Measurements from ENCODE around the gene NONO.
A peak's percentile ranks its signal among the peaks of the same experiment; 100 is the strongest.

Gene NONO

DNA sequence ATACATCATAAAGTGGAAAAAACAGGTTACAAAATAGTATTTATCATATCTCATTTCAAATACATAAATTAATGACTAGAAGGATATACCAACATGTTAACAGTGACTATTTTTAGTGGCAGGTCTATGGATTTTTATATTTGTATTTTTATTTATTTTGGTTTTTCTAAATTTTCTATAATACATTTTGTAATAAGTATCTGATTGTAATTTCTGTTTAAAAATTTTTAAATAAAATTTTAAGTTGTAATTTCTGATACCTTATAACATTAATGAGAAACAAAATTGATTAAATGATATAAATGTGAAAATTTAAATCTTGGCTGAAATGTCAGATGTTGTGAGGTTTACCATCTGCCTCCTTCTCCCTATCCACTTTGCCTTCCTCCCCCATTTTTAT lies 2.5 kb downstream of the NONO start:
- Histone ChIP-seq H3K4ac (ENCODE audit: low read length) (no peak overlapping the region), H2AFZ (ENCODE audit: low read length) (no peak overlapping the region), H3K9me3 (replicated peaks in 1 of 2; ENCODE audit: control insufficient read depth in 2 of 2, insufficient read depth in 1 of 2, low read depth in 1 of 2, low read length in 2 of 2) (no peaks in the 10 kb centered on the region), H3K27ac (replicated peaks; ENCODE audit: low read length) (no peak overlapping the region), H3K14ac (ENCODE audit: low read length) (no peak overlapping the region), H3K4me1 (ENCODE audit: control insufficient read depth in 2 of 2, insufficient read depth in 1 of 2, low read depth in 1 of 2, low read length in 2 of 2) (peaks cover 4 to 7% of the 10 kb centered on the region in 2 donors), H3K9ac (ENCODE audit: low read depth, low read length, poor library complexity) (no peak overlapping the region), H3K27me3 (ENCODE audit: control insufficient read depth in 3 of 3, insufficient read depth in 3 of 3, low read depth in 1 of 3, low read length in 3 of 3) (no peaks in the 10 kb centered on the region), H3K79me1 (ENCODE audit: low read depth, low read length) (no peaks in the 10 kb centered on the region), H3K18ac (ENCODE audit: low read length) (no peak overlapping the region), H3K4me2 (ENCODE audit: insufficient read depth, low read length, poor library complexity, severe bottlenecking) (peak overlapping the region; percentile 11), H2BK15ac (ENCODE audit: low read length) (no peak overlapping the region), H2BK120ac (ENCODE audit: low read depth, low read length) (no peak overlapping the region), H2BK5ac (ENCODE audit: low read length) (no peak overlapping the region), H4K8ac (ENCODE audit: low read depth, low read length) (no peak overlapping the region), H2AK5ac (ENCODE audit: low read depth, low read length) (no peak overlapping the region), H3K36me3 (replicated peaks in 1 of 2; ENCODE audit: control insufficient read depth in 2 of 2, insufficient read depth in 2 of 2, low read length in 2 of 2) (peaks cover 3 to 62% of the 10 kb centered on the region in 2 donors), H4K91ac (ENCODE audit: low read depth, low read length, poor library complexity) (no peak overlapping the region), H3K4me3 (ENCODE audit: low read length in 2 of 2) (peak overlapping the region in 1 of 2 donors; percentile 60), H3K23ac (ENCODE audit: low read depth, low read length, poor library complexity) (no peak overlapping the region), H2BK12ac (ENCODE audit: low read length) (no peak overlapping the region)
- DNase-seq (ENCODE audit: low spot score) = no peak

GRCh38 chrX:71291381-71291780 lies 7.9 kb downstream of the NONO start:
- Histone ChIP-seq H3K9ac (ENCODE audit: low read depth, low read length, poor library complexity) (no peak overlapping the region), H3K4ac (ENCODE audit: low read length) (no peak overlapping the region), H3K9me3 (replicated peaks in 1 of 2; ENCODE audit: control insufficient read depth in 2 of 2, insufficient read depth in 1 of 2, low read depth in 1 of 2, low read length in 2 of 2) (no peaks in the 10 kb centered on the region), H3K4me2 (ENCODE audit: insufficient read depth, low read length, poor library complexity, severe bottlenecking) (no peak overlapping the region), H3K27me3 (ENCODE audit: control insufficient read depth in 3 of 3, insufficient read depth in 3 of 3, low read depth in 1 of 3, low read length in 3 of 3) (no peaks in the 10 kb centered on the region), H3K14ac (ENCODE audit: low read length) (no peak overlapping the region), H3K36me3 (replicated peaks in 1 of 2; ENCODE audit: control insufficient read depth in 2 of 2, insufficient read depth in 2 of 2, low read length in 2 of 2) (peaks cover 22 to 94% of the 10 kb centered on the region in 2 donors), H2BK15ac (ENCODE audit: low read length) (no peak overlapping the region), H2AFZ (ENCODE audit: low read length) (no peak overlapping the region), H4K91ac (ENCODE audit: low read depth, low read length, poor library complexity) (no peak overlapping the region), H4K8ac (ENCODE audit: low read depth, low read length) (no peak overlapping the region), H3K4me3 (ENCODE audit: low read length in 2 of 2) (no peak overlapping the region), H2BK12ac (ENCODE audit: low read length) (no peak overlapping the region), H3K18ac (ENCODE audit: low read length) (no peak overlapping the region), H2BK120ac (ENCODE audit: low read depth, low read length) (no peak overlapping the region), H2AK5ac (ENCODE audit: low read depth, low read length) (no peak overlapping the region), H3K4me1 (ENCODE audit: control insufficient read depth in 2 of 2, insufficient read depth in 1 of 2, low read depth in 1 of 2, low read length in 2 of 2) (peaks cover 0 to 1% of the 10 kb centered on the region in 2 donors), H2BK5ac (ENCODE audit: low read length) (no peak overlapping the region), H3K23ac (ENCODE audit: low read depth, low read length, poor library complexity) (no peak overlapping the region), H3K79me1 (ENCODE audit: low read depth, low read length) (no peaks in the 10 kb centered on the region), H3K27ac (replicated peaks; ENCODE audit: low read length) (no peak overlapping the region)
- no peak for DNase-seq (ENCODE audit: low spot score)
- WGBS, 2 donors (ENCODE audit: extremely low coverage in 2 of 2, insufficient read length in 2 of 2, insufficient replicate concordance in 1 of 2) = no CpG with 5 or more reads among the region's 6 CpGs

- Histone ChIP-seq H3K79me1 (ENCODE audit: low read depth, low read length) (no peaks in the 10 kb centered on the region), H4K91ac (ENCODE audit: low read depth, low read length, poor library complexity) (no peak overlapping the region), H3K18ac (ENCODE audit: low read length) (no peak overlapping the region), H3K4me2 (ENCODE audit: insufficient read depth, low read length, poor library complexity, severe bottlenecking) (no peak overlapping the region), H3K14ac (ENCODE audit: low read length) (no peak overlapping the region), H3K9ac (ENCODE audit: low read depth, low read length, poor library complexity) (no peak overlapping the region), H3K4me1 (ENCODE audit: control insufficient read depth in 2 of 2, insufficient read depth in 1 of 2, low read depth in 1 of 2, low read length in 2 of 2) (no peaks in the 10 kb centered on the region), H4K8ac (ENCODE audit: low read depth, low read length) (no peak overlapping the region), H2BK15ac (ENCODE audit: low read length) (no peak overlapping the region), H3K9me3 (replicated peaks in 1 of 2; ENCODE audit: control insufficient read depth in 2 of 2, insufficient read depth in 1 of 2, low read depth in 1 of 2, low read length in 2 of 2) (no peaks in the 10 kb centered on the region), H3K36me3 (replicated peaks in 1 of 2; ENCODE audit: control insufficient read depth in 2 of 2, insufficient read depth in 2 of 2, low read length in 2 of 2) (peaks cover 31 to 94% of the 10 kb centered on the region in 2 donors), H3K27me3 (ENCODE audit: control insufficient read depth in 3 of 3, insufficient read depth in 3 of 3, low read depth in 1 of 3, low read length in 3 of 3) (no peaks in the 10 kb centered on the region), H3K23ac (ENCODE audit: low read depth, low read length, poor library complexity) (no peak overlapping the region), H2AFZ (ENCODE audit: low read length) (no peak overlapping the region), H2AK5ac (ENCODE audit: low read depth, low read length) (no peak overlapping the region), H2BK12ac (ENCODE audit: low read length) (no peak overlapping the region), H3K27ac (replicated peaks; ENCODE audit: low read length) (no peak overlapping the region), H3K4ac (ENCODE audit: low read length) (no peak overlapping the region), H3K4me3 (ENCODE audit: low read length in 2 of 2) (no peak overlapping the region), H2BK5ac (ENCODE audit: low read length) (no peak overlapping the region), H2BK120ac (ENCODE audit: low read depth, low read length) (no peak overlapping the region)
- DNase-seq (ENCODE audit: low spot score) = no peak
- WGBS, 2 donors (ENCODE audit: extremely low coverage in 2 of 2, insufficient read length in 2 of 2, insufficient replicate concordance in 1 of 2) = no CpG with 5 or more reads among the region's 7 CpGs
Observed at GRCh38 chrX:71292669-71293365, 9.4 kb downstream of the NONO start.

GRCh38 chrX:71296806-71297205 lies 13.4 kb downstream of the NONO start:
- H3K9me3 ChIP-seq (replicated peaks in 1 of 2; ENCODE audit: control insufficient read depth in 2 of 2, insufficient read depth in 1 of 2, low read depth in 1 of 2, low read length in 2 of 2) = no peaks in the 10 kb centered on the region
- H2BK12ac ChIP-seq (ENCODE audit: low read length) = no peak overlapping the region
- no peak overlapping the region for H3K18ac ChIP-seq (ENCODE audit: low read length)
- H3K4me1 ChIP-seq (ENCODE audit: control insufficient read depth in 2 of 2, insufficient read depth in 1 of 2, low read depth in 1 of 2, low read length in 2 of 2) = no peaks in the 10 kb centered on the region
- no peak for DNase-seq (ENCODE audit: low spot score)
- no peak overlapping the region for H3K4me2 ChIP-seq (ENCODE audit: insufficient read depth, low read length, poor library complexity, severe bottlenecking)
- peaks cover 30 to 96% of the 10 kb centered on the region in 2 donors for H3K36me3 ChIP-seq (replicated peaks in 1 of 2; ENCODE audit: control insufficient read depth in 2 of 2, insufficient read depth in 2 of 2, low read length in 2 of 2)
- H2BK5ac ChIP-seq (ENCODE audit: low read length) = no peak overlapping the region
- no peak overlapping the region for H3K4me3 ChIP-seq (ENCODE audit: low read length in 2 of 2)
- no peak overlapping the region for H3K9ac ChIP-seq (ENCODE audit: low read depth, low read length, poor library complexity)
- H2AFZ ChIP-seq (ENCODE audit: low read length) = no peak overlapping the region
- H3K27me3 ChIP-seq (ENCODE audit: control insufficient read depth in 3 of 3, insufficient read depth in 3 of 3, low read depth in 1 of 3, low read length in 3 of 3) = no peaks in the 10 kb centered on the region
- no peak overlapping the region for H3K23ac ChIP-seq (ENCODE audit: low read depth, low read length, poor library complexity)
- no peak overlapping the region for H4K8ac ChIP-seq (ENCODE audit: low read depth, low read length)
- H2BK15ac ChIP-seq (ENCODE audit: low read length) = no peak overlapping the region
- no peak overlapping the region for H3K27ac ChIP-seq (replicated peaks; ENCODE audit: low read length)
- H3K4ac ChIP-seq (ENCODE audit: low read length) = no peak overlapping the region
- H2AK5ac ChIP-seq (ENCODE audit: low read depth, low read length) = no peak overlapping the region
- H3K79me1 ChIP-seq (ENCODE audit: low read depth, low read length) = no peaks in the 10 kb centered on the region
- no peak overlapping the region for H2BK120ac ChIP-seq (ENCODE audit: low read depth, low read length)
- H4K91ac ChIP-seq (ENCODE audit: low read depth, low read length, poor library complexity) = no peak overlapping the region
- no CpG with 5 or more reads among the region's 6 CpGs for WGBS, 2 donors (ENCODE audit: extremely low coverage in 2 of 2, insufficient read length in 2 of 2, insufficient replicate concordance in 1 of 2)
- no peak overlapping the region for H3K14ac ChIP-seq (ENCODE audit: low read length)
